H1 (cell line): ENCODE results near the gene KDM1A. TPM values are rescaled to one million over a fixed set of nuclear protein-coding genes. Genes with fewer than 3 reads are reported as not detected.

Experiments
- CTCF ChIA-PET: fragments of 300-600 bp; sonication (Branson Sonifier 250); formaldehyde crosslinking; loops from one replicate; lab custom pipeline; 2021; ENCODE audit not compliant: partially characterized antibody; lab: Charles Lee
- POLR2A ChIA-PET: fragments of 300-600 bp; sonication (Branson Sonifier 250); formaldehyde crosslinking; loops from one replicate; lab custom pipeline; 2021; ENCODE audit warnings: inconsistent platforms; ENCODE audit not compliant: partially characterized antibody; lab: Charles Lee
- DNase-seq, 2 experiments: peaks; one replicate each; pipeline versions ENCODE4 v3.0.0 to v3.0.0-alpha.2; 2010 to 2022; ENCODE audit warnings: low spot score in 2 of 2, low read depth in 1 of 2, mixed read lengths in 1 of 2
- FAIRE-seq: peaks from 2 replicates; lab custom pipeline; 2011; peaks lifted over from hg19 to GRCh38; lab: Jason Lieb, UNC
- H2AFZ ChIP-seq: 2 replicates; pipeline ENCODE4 v1.8.1; 2012; ENCODE audit warnings: low read length, inconsistent platforms
- H2AK5ac ChIP-seq: 2 replicates; pipeline ENCODE4 v1.6.1; 2013; ENCODE audit warnings: low read depth, low read length
- H2BK120ac ChIP-seq: replicated peaks from 2 replicates; pipeline ENCODE3; 2013; ENCODE audit warnings: low read depth, low read length, inconsistent platforms
- H2BK12ac ChIP-seq: 2 replicates; pipeline ENCODE4 v1.6.1; 2013; ENCODE audit warnings: low read depth, low read length
- H2BK15ac ChIP-seq: 2 replicates; pipeline ENCODE4 v1.6.1; 2013; ENCODE audit warnings: low read length
- H2BK20ac ChIP-seq: 2 replicates; pipeline ENCODE4 v1.6.1; 2013; ENCODE audit warnings: low read length
- H2BK5ac ChIP-seq: 2 replicates; pipeline ENCODE4 v1.6.1; 2013; ENCODE audit warnings: low read depth, low read length
- H3K14ac ChIP-seq: 2 replicates; pipeline ENCODE4 v1.6.1; 2013; ENCODE audit warnings: inconsistent platforms; ENCODE audit not compliant: insufficient read length
- H3K18ac ChIP-seq: 2 replicates; pipeline ENCODE4 v1.6.1; 2013; ENCODE audit warnings: low read length; ENCODE audit errors: extremely low read depth
- H3K23ac ChIP-seq: 2 replicates; pipeline ENCODE4 v1.6.1; 2013; ENCODE audit warnings: inconsistent platforms; ENCODE audit not compliant: insufficient read length
- H3K23me2 ChIP-seq: 2 replicates; pipeline ENCODE4 v1.6.1; 2013; ENCODE audit warnings: low read depth, low read length
- H3K27ac ChIP-seq: 2 replicates; pipeline ENCODE4 v1.6.1; 2011; ENCODE audit warnings: low read depth, low read length, inconsistent platforms
- H3K27me3 ChIP-seq, 4 experiments: replicated peaks in 1 of 4; 1 replicate in 1 of 4; 2 replicates in 3 of 4; pipeline versions ENCODE4 v1.6.1 to v1.8.1; 2011 to 2013; ENCODE audit warnings: low read length in 3 of 4, mild to moderate bottlenecking in 3 of 4, inconsistent platforms in 2 of 4, mixed read lengths in 2 of 4, moderate library complexity in 1 of 4; ENCODE audit not compliant: control insufficient read depth in 3 of 4, insufficient read depth in 3 of 4; ENCODE audit errors: extremely low read depth in 1 of 4
- H3K36me3 ChIP-seq, 4 experiments: 2 replicates each; pipeline versions ENCODE4 v1.6.1 to v1.8.1; 2011 to 2013; ENCODE audit warnings: mild to moderate bottlenecking in 4 of 4, low read length in 3 of 4, moderate library complexity in 2 of 4, control low read depth in 1 of 4, inconsistent platforms in 1 of 4; ENCODE audit not compliant: insufficient read depth in 4 of 4, control insufficient read depth in 2 of 4
- H3K4ac ChIP-seq: replicated peaks from 2 replicates; pipeline ENCODE3; 2013; ENCODE audit warnings: low read length, low read depth, mixed read lengths, inconsistent platforms; ENCODE audit not compliant: insufficient read length
- H3K4me1 ChIP-seq, 4 experiments: replicated peaks in 1 of 4; 1 replicate in 1 of 4; 2 replicates in 3 of 4; pipeline versions ENCODE4 v1.6.1 to v1.8.1; 2011 to 2013; ENCODE audit warnings: low read length in 3 of 4, inconsistent platforms in 2 of 4, mixed read lengths in 1 of 4; ENCODE audit not compliant: insufficient read depth in 4 of 4, control insufficient read depth in 3 of 4
- H3K4me2 ChIP-seq, 2 experiments: 2 replicates each; pipeline versions ENCODE4 v1.6.1 to v1.8.1; 2011 to 2013; ENCODE audit warnings: low read depth in 2 of 2, low read length in 2 of 2, control low read depth in 1 of 2, inconsistent platforms in 1 of 2, mild to moderate bottlenecking in 1 of 2; ENCODE audit not compliant: insufficient read depth in 1 of 2
- H3K4me3 ChIP-seq, 4 experiments: fragments of 200-600, 300-600 bp in 1 of 4; sonication (generic), shearing (Covaris generic), sonication (Bioruptor Twin) in 1 of 4; 2 replicates each; pipeline versions ENCODE4 v1.5.1 to v1.8.1; 2011 to 2016; ENCODE audit warnings: low read length in 4 of 4, low read depth in 3 of 4, control low read depth in 2 of 4, inconsistent platforms in 2 of 4, mild to moderate bottlenecking in 2 of 4, mixed read lengths in 1 of 4, moderate library complexity in 1 of 4; ENCODE audit not compliant: insufficient read depth in 2 of 4; ENCODE audit errors: extremely low read depth in 1 of 4
- H3K56ac ChIP-seq: replicated peaks from 2 replicates; pipeline ENCODE3; 2013; ENCODE audit warnings: low read depth, mild to moderate bottlenecking, mixed read lengths, low read length, inconsistent platforms; ENCODE audit not compliant: insufficient read length
- H3K79me1 ChIP-seq: 2 replicates; pipeline ENCODE4 v1.6.1; 2013; ENCODE audit warnings: low read depth, low read length, control low read depth
- H3K79me2 ChIP-seq, 2 experiments: 2 replicates each; pipeline versions ENCODE4 v1.6.1 to v1.8.1; 2012 to 2013; ENCODE audit warnings: low read length in 2 of 2, mild to moderate bottlenecking in 2 of 2, inconsistent platforms in 1 of 2; ENCODE audit not compliant: insufficient read depth in 2 of 2, control insufficient read depth in 1 of 2
- H3K9ac ChIP-seq, 4 experiments: replicated peaks in 1 of 4; 1 replicate in 1 of 4; 2 replicates in 3 of 4; pipeline versions ENCODE4 v1.6.1 to v1.8.1; 2011 to 2013; ENCODE audit warnings: low read depth in 3 of 4, low read length in 3 of 4, control low read depth in 2 of 4, mild to moderate bottlenecking in 2 of 4, moderate library complexity in 2 of 4, inconsistent platforms in 1 of 4; ENCODE audit errors: extremely low read depth in 1 of 4
- H3K9me3 ChIP-seq, 2 experiments: 2 replicates each; pipeline versions ENCODE4 v1.6.1 to v1.8.1; 2012 to 2013; ENCODE audit warnings: mild to moderate bottlenecking in 2 of 2, moderate library complexity in 2 of 2, control low read depth in 1 of 2, inconsistent platforms in 1 of 2, low read depth in 1 of 2, low read length in 1 of 2, mixed read lengths in 1 of 2; ENCODE audit not compliant: insufficient read depth in 2 of 2
- H4K20me1 ChIP-seq, 2 experiments: replicated peaks in 1 of 2; 2 replicates each; pipeline versions ENCODE3 to v1.8.1; 2011 to 2013; ENCODE audit warnings: inconsistent platforms in 2 of 2, low read length in 2 of 2, mild to moderate bottlenecking in 1 of 2; ENCODE audit not compliant: insufficient read depth in 2 of 2, control insufficient read depth in 1 of 2
- H4K5ac ChIP-seq: 2 replicates; pipeline ENCODE4 v1.6.1; 2013; ENCODE audit warnings: low read length, low read depth, mixed read lengths, inconsistent platforms; ENCODE audit not compliant: insufficient read length
- H4K8ac ChIP-seq: 2 replicates; pipeline ENCODE4 v1.8.0; 2013; ENCODE audit warnings: mild to moderate bottlenecking, moderate library complexity, low read length, inconsistent platforms; ENCODE audit not compliant: insufficient read depth; ENCODE audit errors: extremely low read depth
- H4K91ac ChIP-seq: replicated peaks from 2 replicates; pipeline ENCODE3; 2013; ENCODE audit warnings: low read length, mixed read lengths, inconsistent platforms; ENCODE audit not compliant: insufficient read length
- ASH2L ChIP-seq: fragments of 200-600, 300-600 bp; sonication (generic); IDR thresholded peaks from one replicate; pipeline ENCODE4 v1.7.1; 2017; ENCODE audit warnings: low read length
- BACH1 ChIP-seq: IDR thresholded peaks from 2 replicates; pipeline ENCODE4 v1.6.1; 2012; ENCODE audit warnings: low read length, improper control_type of control experiment
- EGR1 ChIP-seq: IDR thresholded peaks from 2 replicates; pipeline ENCODE4 v1.6.1; 2011; ENCODE audit warnings: low read depth, low read length, borderline replicate concordance
- FOSL1 ChIP-seq: IDR thresholded peaks from 2 replicates; pipeline ENCODE4 v1.6.1; 2011; ENCODE audit warnings: mild to moderate bottlenecking, low read depth, low read length, moderate library complexity; ENCODE audit not compliant: insufficient read depth
- KDM1A ChIP-seq: fragments of 200-600, 300-600 bp; sonication (generic); IDR thresholded peaks from 2 replicates; pipeline ENCODE4 v1.7.1; 2016; ENCODE audit warnings: mild to moderate bottlenecking, low read length, borderline replicate concordance
- POLR2A ChIP-seq, 2 experiments: IDR thresholded peaks; 1 replicate in 1 of 2; 2 replicates in 1 of 2; pipeline ENCODE4 v1.6.1; 2011; ENCODE audit warnings: low read depth in 2 of 2, low read length in 2 of 2, mild to moderate bottlenecking in 2 of 2; ENCODE audit errors: control extremely low read depth in 1 of 2
- POLR2AphosphoS5 ChIP-seq: IDR thresholded peaks from 2 replicates; pipeline ENCODE4 v1.6.1; 2011; ENCODE audit warnings: low read depth, low read length
- WGBS, 2 experiments: shearing (Covaris generic) in 1 of 2; methylation state at CpG; one replicate each; pipeline versions ENCODE4 v1.1.6 to v1.1.7; 2013 to 2015; ENCODE audit warnings: low lambda C conversion rate in 2 of 2, mixed read lengths in 2 of 2, inconsistent platforms in 1 of 2, low coverage in 1 of 2, missing lambda C conversion rate in 1 of 2; ENCODE audit not compliant: insufficient replicate concordance in 2 of 2, insufficient coverage in 1 of 2, insufficient read length in 1 of 2; ENCODE audit errors: extremely low coverage in 1 of 2, missing lambda C conversion rate in 1 of 2; 5-methylcytosine and 5-hydroxymethylcytosine counted together
- polyA plus RNA-seq, 7 experiments: library from polyadenylated mRNA; depleted of rRNA in 3 of 7; stranded (reverse) in 5 of 7; unstranded in 2 of 7; fragments of >200 nt in 5 of 7; fragments of 200-250 nt in 2 of 7; gene quantifications; 1 replicate in 5 of 7; 2 replicates in 1 of 7; 4 replicates in 1 of 7; pipeline versions ENCODE4 v1.2.1 to v1.2.3, GENCODE V29; 2011 to 2013; ENCODE audit warnings: missing spikeins in 2 of 7, mixed read lengths in 2 of 7
- total RNA-seq: library from RNA; stranded (reverse); fragmentation: NEBNext Ultra II Directional; extraction: Animal tissue kit (Norgen Biotek cat#: 25700); gene quantifications from 2 replicates; pipeline ENCODE4 v1.2.1, GENCODE V29; 2021

KDM1A gene
- total and polyA plus RNA-seq, 2 of the 8 experiments (the other 6 are each of a cell fraction or from before 2014, with no cell fraction given) = 216 to 275 TPM

DNA sequence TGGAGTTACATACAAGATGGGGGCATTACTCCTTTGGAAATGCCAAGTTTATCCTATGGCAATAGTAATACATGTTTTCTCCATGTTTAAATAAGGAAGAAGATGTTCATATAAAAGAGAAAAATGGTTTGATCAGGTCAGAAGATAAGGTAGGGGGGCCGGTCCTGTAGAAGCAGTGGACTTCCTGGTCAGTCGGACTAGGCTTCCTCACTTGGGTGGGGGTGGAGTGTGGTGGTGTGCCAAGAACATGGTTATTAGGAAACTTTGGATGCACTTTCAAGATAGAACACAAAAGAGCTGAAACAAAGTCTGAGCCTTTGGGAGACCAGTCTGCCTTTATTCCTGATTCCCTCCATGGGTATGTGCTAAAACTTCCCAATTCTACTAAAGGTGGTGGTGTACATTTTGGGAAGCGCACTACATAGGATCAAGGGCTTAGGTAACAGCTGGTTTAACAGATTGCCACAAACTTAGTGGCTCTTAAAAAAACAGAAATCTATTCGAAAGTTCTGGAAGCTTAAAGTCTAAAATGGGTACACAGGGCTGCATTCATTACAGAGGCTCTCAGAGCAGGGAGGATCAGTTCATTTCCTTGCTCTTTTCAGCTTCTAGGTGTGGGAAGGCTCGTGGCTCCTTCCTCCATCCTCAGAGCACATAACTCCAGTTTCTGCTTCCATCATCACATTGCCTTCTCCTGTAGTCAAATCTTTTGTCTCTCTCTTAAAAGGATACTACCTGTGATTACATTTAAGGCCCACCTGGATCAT lies 64.6 kb downstream of the KDM1A start:
- H3K23ac ChIP-seq = no peak overlapping the region
- CTCF ChIA-PET = interaction anchor here (1.1 to 27.1 kb wide), 7 partner anchors 9 to 107 kb away, joined by 3 to 705 read pairs (median 5); partner anchors contain the start of gene LUZP1
- H3K14ac ChIP-seq = no peak overlapping the region
- no peak overlapping the region for H3K4ac ChIP-seq
- POLR2A ChIA-PET = interaction anchor here (0.9 to 1.2 kb wide), 2 partner anchors 11 to 108 kb away, joined by 3 read pairs; no protein-coding TSS in a partner anchor
- no peak overlapping the region for H3K9ac ChIP-seq
- H3K18ac ChIP-seq = no peak overlapping the region
- no peaks in the 10 kb centered on the region for H3K79me2 ChIP-seq
- no peak overlapping the region for H3K56ac ChIP-seq
- no peaks in the 10 kb centered on the region for H3K9me3 ChIP-seq
- no peaks in the 10 kb centered on the region for H3K79me1 ChIP-seq
- H2BK20ac ChIP-seq = no peak overlapping the region
- WGBS, 2 experiments = 91% methylated on average over 5 of the region's 5 CpGs; no CpG with 5 or more reads in 1 of the 2 experiments
- DNase-seq = no peak
- no peak overlapping the region for H2BK5ac ChIP-seq
- no peaks in the 10 kb centered on the region for H3K23me2 ChIP-seq
- no peak for FAIRE-seq
- H4K5ac ChIP-seq = no peak overlapping the region
- no peak overlapping the region for H4K8ac ChIP-seq
- H3K4me1 ChIP-seq = no peaks in the 10 kb centered on the region; a peak in 1 of 7 replicates
- no peak overlapping the region for H2BK120ac ChIP-seq
- H2BK15ac ChIP-seq = no peak overlapping the region
- no peak overlapping the region for H4K91ac ChIP-seq
- H3K27ac ChIP-seq = no peak overlapping the region
- H2BK12ac ChIP-seq = no peak overlapping the region
- no peak overlapping the region for H3K4me3 ChIP-seq
- no peak overlapping the region for H3K4me2 ChIP-seq
- H2AK5ac ChIP-seq = no peak overlapping the region
- H2AFZ ChIP-seq = no peak overlapping the region
- H4K20me1 ChIP-seq = peaks cover 7 to 14% of the 10 kb centered on the region in 2 experiments
- TF ChIP-seq BACH1 (no peak), POLR2A (IDR thresholded peaks at IDR 0.05; ENCODE audit: control extremely low read depth in 1 of 2, low read depth in 2 of 2, low read length in 2 of 2) (peak; percentile 47 to 70; a peak in 2 of 3 replicates), EGR1 (no peak), POLR2AphosphoS5 (peak; percentile 38; the same call in 1 of the 2 replicates), KDM1A (no peak), FOSL1 (no peak), ASH2L (no peak)
- TF ChIP-seq, all 59 proteins: peak for 2
- Histone ChIP-seq H3K36me3 (peaks cover 27 to 95% (median 65%) of the 10 kb centered on the region in 4 experiments), H3K27me3 (no peaks in the 10 kb centered on the region)
